ENCODE results near the gene PRRT2.

GRCh38 chr16:29806641-29807425, 5.2 kb upstream of the PRRT2 start:
- TF ChIP-seq CTCF (IDR thresholded peaks at IDR 0.05) (no peak), POLR2A (IDR thresholded peaks at IDR 0.05) (no peak)
